HepG2 (cell line): ENCODE measurements around the gene ARGLU1. TPM values are rescaled to one million over a fixed set of nuclear protein-coding genes. Genes with fewer than 3 reads are reported as not detected.

ENCODE experiments used
- ATAC-seq: fragments of 200-7000 bp; cut with Tn5 transposase; 3 replicates; pipeline ENCODE4 v1.9.1; 2020; ENCODE audit warnings: mild to moderate bottlenecking, moderate library complexity
- BruUV-seq: library from RNA; stranded (reverse); fragments of 400-500 nt; replicated peaks from 2 replicates; lab custom pipeline; 2021; lab: Mats Ljungman, UMichigan
- CTCF ChIA-PET: fragments of 300-600 bp; formaldehyde crosslinking; extraction: SDS; loops from one replicate; lab custom pipeline; 2021; ENCODE audit warnings: low total read pairs, inconsistent platforms, low intra/inter-chr PET ratio; lab: Yijun Ruan, JAX
- POLR2A ChIA-PET: fragments of 350-600 bp; sonication (Branson Sonifier 250); formaldehyde crosslinking; loops from one replicate; lab custom pipeline; 2020; ENCODE audit warnings: antibody characterized with exemption, inconsistent platforms; lab: Yijun Ruan, JAX
- DNase-seq: peaks from one replicate; pipeline ENCODE4 v3.0.0-alpha.2; 2015; ENCODE audit warnings: low spot score
- FAIRE-seq: peaks from 3 replicates; lab custom pipeline; 2011; peaks lifted over from hg19 to GRCh38; lab: Jason Lieb, UNC
- H2AFZ ChIP-seq: one replicate; pipeline ENCODE4 v1.6.1; 2011; ENCODE audit warnings: low read length, inconsistent platforms
- H3K27ac ChIP-seq: fragments of 300-600 bp; 3 replicates; pipeline ENCODE4 v1.8.0; 2011; ENCODE audit warnings: mixed run types, mild to moderate bottlenecking, mixed read lengths, low read length, inconsistent platforms; ENCODE audit not compliant: insufficient read depth; ENCODE audit errors: extremely low read length
- H3K27me3 ChIP-seq, 2 experiments: fragments of 200-600 bp in 1 of 2; 2 replicates in 1 of 2; 3 replicates in 1 of 2; pipeline versions ENCODE4 v1.6.0 to v1.8.0; 2011; ENCODE audit warnings: low read length in 2 of 2, mild to moderate bottlenecking in 2 of 2, moderate library complexity in 2 of 2, inconsistent platforms in 1 of 2; ENCODE audit not compliant: insufficient read depth in 2 of 2, control insufficient read depth in 1 of 2
- H3K36me3 ChIP-seq, 2 experiments: fragments of 200-600 bp in 1 of 2; replicated peaks in 1 of 2; 2 replicates in 1 of 2; 3 replicates in 1 of 2; pipeline versions ENCODE4 v1.5.1 to v1.8.0; 2011; ENCODE audit warnings: low read length in 2 of 2, inconsistent platforms in 1 of 2; ENCODE audit not compliant: insufficient read depth in 2 of 2, control insufficient read depth in 1 of 2
- H3K4me1 ChIP-seq: 2 replicates; pipeline ENCODE4 v1.5.1; 2012; ENCODE audit warnings: low read length, inconsistent platforms; ENCODE audit not compliant: insufficient read depth
- H3K4me2 ChIP-seq: 2 replicates; pipeline ENCODE4 v1.6.0; 2011; ENCODE audit warnings: low read depth, low read length, inconsistent platforms
- H3K4me3 ChIP-seq, 3 experiments: fragments of 200-600 bp in 1 of 3; sonication (generic), shearing (Covaris generic) in 1 of 3; replicated peaks in 1 of 3; 2 replicates each; pipeline ENCODE4 v1.5.1; 2011 to 2016; ENCODE audit warnings: low read length in 3 of 3, inconsistent platforms in 2 of 3, low read depth in 2 of 3, mild to moderate bottlenecking in 2 of 3, control low read depth in 1 of 3, mixed read lengths in 1 of 3; ENCODE audit not compliant: insufficient read depth in 1 of 3
- H3K79me2 ChIP-seq: one replicate; pipeline ENCODE4 v1.6.1; 2011; ENCODE audit warnings: low read length, inconsistent platforms; ENCODE audit not compliant: insufficient read depth
- H3K9ac ChIP-seq: 2 replicates; pipeline ENCODE4 v1.6.0; 2011; ENCODE audit warnings: mild to moderate bottlenecking, low read depth, low read length, inconsistent platforms; ENCODE audit not compliant: insufficient read depth
- H3K9me3 ChIP-seq: 2 replicates; pipeline ENCODE4 v1.5.1; 2012; ENCODE audit warnings: mild to moderate bottlenecking, low read length
- H4K20me1 ChIP-seq: 2 replicates; pipeline ENCODE4 v1.6.0; 2011; ENCODE audit warnings: inconsistent platforms, mild to moderate bottlenecking, low read length, moderate library complexity; ENCODE audit not compliant: insufficient read depth
- ATF7 ChIP-seq, 2 experiments: fragments of 450-650 bp in 1 of 2; sonication (generic) in 1 of 2; formaldehyde crosslinking in 1 of 2; IDR thresholded peaks; 2 replicates each; pipeline versions ENCODE4 v1.4.0 to v1.6.1; 2016 to 2020; ENCODE audit warnings: antibody characterized with exemption in 1 of 2, mild to moderate bottlenecking in 1 of 2, missing genetic modification reagents in 1 of 2
- EED ChIP-seq: sonication (generic); formaldehyde crosslinking; IDR thresholded peaks from 2 replicates; pipeline ENCODE4 v1.5.0; 2020; ENCODE audit warnings: mild to moderate bottlenecking, missing genetic modification reagents
- FOXP1 ChIP-seq, 2 experiments: fragments of 450-650 bp in 1 of 2; IDR thresholded peaks; 2 replicates each; pipeline ENCODE4 v1.6.1; 2017 to 2018; ENCODE audit warnings: antibody characterized with exemption in 1 of 2
- GPBP1L1 ChIP-seq: sonication (generic); formaldehyde crosslinking; IDR thresholded peaks from 2 replicates; pipeline ENCODE4 v1.5.0; 2020; ENCODE audit warnings: mild to moderate bottlenecking, missing genetic modification reagents
- ZNF101 ChIP-seq: sonication (generic); formaldehyde crosslinking; IDR thresholded peaks from 2 replicates; pipeline ENCODE4 v1.4.0; 2020; ENCODE audit warnings: mild to moderate bottlenecking, low read depth, missing genetic modification reagents, borderline replicate concordance
- ZNF17 ChIP-seq: sonication (generic); formaldehyde crosslinking; IDR thresholded peaks from 2 replicates; pipeline ENCODE4 v1.5.0; 2020; ENCODE audit warnings: mild to moderate bottlenecking, missing genetic modification reagents
- WGBS: methylation state at CpG from one replicate; pipeline ENCODE4 v1.1.6; 2017; ENCODE audit warnings: low lambda C conversion rate; 5-methylcytosine and 5-hydroxymethylcytosine counted together
- in situ Hi-C: cut with HindIII; loops from 2 replicates; pipeline ENCODE4 v1.10.0; 2017; ENCODE audit warnings: low pct_unique_long_range_greater_than_20kb; ENCODE audit not compliant: extremely low pct_ligation_motif_present
- intact Hi-C: fragments of 100-400 bp; cut with micrococcal nuclease; formaldehyde crosslinking; loops from one replicate; pipeline ENCODE4 v1.10.0; 2022; ENCODE audit not compliant: unreplicated experiment
- polyA plus RNA-seq, 8 experiments: library from polyadenylated mRNA; depleted of rRNA in 3 of 8; stranded (reverse) in 7 of 8; unstranded in 1 of 8; fragments of >200 nt; fragmentation: Illumina TruSeq in 4 of 8; extraction: Trizol in 4 of 8; gene quantifications; 2 replicates each; pipeline versions ENCODE4 v1.2.1 to v1.2.3, GENCODE V29; 2011 to 2016; ENCODE audit warnings: low read depth in 4 of 8, missing spikeins in 1 of 8, mixed read lengths in 1 of 8; ENCODE audit not compliant: insufficient read depth in 1 of 8
- total RNA-seq, 5 experiments: library from RNA; depleted of rRNA; stranded (reverse); fragments of >200 nt; fragmentation: Illumina TruSeq; extraction: Trizol; gene quantifications; 2 replicates each; pipeline ENCODE4 v1.2.3, GENCODE V29; 2016; ENCODE audit warnings: low read depth in 1 of 5
- TF ChIP-seq, protein P1 (sequence below): sonication (generic); formaldehyde crosslinking; IDR thresholded peaks from 2 replicates; pipeline ENCODE4 v1.4.0; 2020; ENCODE audit warnings: missing genetic modification reagents, borderline replicate concordance

Gene ARGLU1
- total and polyA plus RNA-seq, 2 of the 13 experiments (the other 11 are each of a cell fraction or from before 2014, with no cell fraction given) = 47.1 to 70.6 TPM

DNA sequence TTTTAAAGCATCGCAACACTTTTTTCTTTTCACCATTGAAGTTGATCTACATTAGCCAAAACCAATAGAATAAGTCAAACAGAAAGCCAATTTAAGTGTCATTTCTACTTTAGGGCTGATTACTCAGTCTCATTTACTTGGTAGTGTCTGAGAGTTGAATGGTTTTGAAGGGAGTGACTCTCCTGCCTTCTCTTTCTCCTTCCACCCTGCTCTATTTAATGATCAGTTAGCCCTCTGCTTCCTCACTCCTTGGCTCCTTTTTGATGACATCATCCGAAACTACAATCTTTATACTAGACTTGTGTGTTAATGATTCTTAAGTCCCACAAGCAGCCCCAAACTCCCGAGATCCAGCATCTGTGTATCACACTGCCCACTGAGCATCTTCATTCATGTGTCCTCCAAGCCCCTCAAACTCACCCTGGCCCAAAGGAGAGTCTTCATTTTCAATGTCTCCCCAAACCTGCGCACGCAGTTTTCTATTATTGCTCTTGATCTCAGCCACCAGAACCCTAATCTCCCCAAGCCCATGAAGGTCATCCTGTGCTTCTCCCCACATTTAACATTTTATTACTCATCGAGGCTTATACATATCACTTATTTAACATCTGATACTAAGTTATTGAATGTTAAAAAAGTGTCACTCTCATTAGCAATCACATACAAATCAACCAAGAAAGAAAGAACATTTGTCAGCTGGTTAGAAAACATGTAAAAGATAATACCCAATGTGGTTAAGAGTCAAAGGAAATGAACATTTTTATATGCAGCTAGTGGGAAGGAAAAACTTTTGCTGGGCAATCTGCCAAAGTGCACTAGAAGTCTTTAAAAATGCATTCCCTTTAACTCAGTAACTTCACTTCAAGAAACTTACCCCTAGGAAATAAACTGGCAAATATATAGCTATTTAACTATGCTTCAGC lies 32.2 kb upstream of the ARGLU1 start:
- peak; percentile 90 for TF ChIP-seq ATF7 (IDR thresholded peaks at IDR 0.05)
- TF ChIP-seq ATF7 (CRISPR knock-in tag; IDR thresholded peaks at IDR 0.05) = no peak
- TF ChIP-seq EED (CRISPR knock-in tag) = no peak
- H3K9me3 ChIP-seq = no peaks in the 10 kb centered on the region
- H4K20me1 ChIP-seq = no peaks in the 10 kb centered on the region
- no peaks in the 10 kb centered on the region for H3K36me3 ChIP-seq
- H3K4me2 ChIP-seq = no peak overlapping the region
- H2AFZ ChIP-seq = no peak overlapping the region
- DNase-seq (no peak), FAIRE-seq (no peak), ATAC-seq (no peak)
- no peaks in the 10 kb centered on the region for H3K27me3 ChIP-seq
- no TSS peak for BruUV-seq
- peaks cover 7% of the 10 kb centered on the region; the same call in 1 of the 2 replicates for H3K4me1 ChIP-seq
- ChIA-PET POLR2A (no interaction called here), CTCF (no interaction called here)
- no peak overlapping the region for H3K4me3 ChIP-seq
- no peak overlapping the region for H3K27ac ChIP-seq
- intact Hi-C loops (no loop called here), in situ Hi-C loops (no loop called here)
- WGBS = 43% methylated on average over 6 of the region's 6 CpGs
- H3K9ac ChIP-seq = no peak overlapping the region
- H3K79me2 ChIP-seq = no peaks in the 10 kb centered on the region

DNA sequence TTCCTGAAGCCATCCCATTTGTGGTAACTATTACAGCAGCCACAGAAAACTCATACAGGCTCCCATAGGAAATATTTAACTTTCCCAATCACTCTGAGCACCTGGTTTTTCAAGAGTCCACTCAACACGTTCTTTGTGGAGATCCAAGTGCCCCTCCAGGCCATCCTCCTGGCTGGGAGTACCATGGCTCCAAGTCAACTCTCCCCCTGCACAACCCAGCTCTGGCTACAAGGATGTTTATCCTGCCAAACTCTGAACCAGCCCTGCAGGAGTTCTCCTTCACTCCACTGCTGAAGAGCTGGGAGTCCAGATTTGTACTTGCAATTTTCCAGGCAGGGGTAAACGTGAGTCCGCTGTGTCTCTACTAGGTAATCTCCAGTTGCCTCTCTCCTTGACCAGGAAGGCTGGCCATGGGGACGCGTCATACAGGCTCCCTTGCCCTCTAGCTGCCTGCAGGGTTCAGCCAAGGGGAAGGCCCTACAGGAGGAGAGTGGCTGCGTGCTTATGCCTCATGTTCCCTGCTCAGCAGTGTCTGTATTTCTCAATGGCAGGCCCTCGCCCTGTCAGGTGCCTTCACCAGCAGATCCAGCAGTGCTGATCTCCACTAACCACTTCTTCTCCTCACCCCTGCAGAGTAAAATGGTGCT lies 29.9 kb upstream of the ARGLU1 start:
- H3K9ac ChIP-seq = no peak overlapping the region
- no peaks in the 10 kb centered on the region for H3K79me2 ChIP-seq
- no peaks in the 10 kb centered on the region for H3K9me3 ChIP-seq
- intact Hi-C loops = no loop called here
- DNase-seq = no peak
- no peak overlapping the region; a peak in 1 of 6 replicates for H3K4me3 ChIP-seq
- no peaks in the 10 kb centered on the region for H3K27me3 ChIP-seq
- no TSS peak for BruUV-seq
- POLR2A ChIA-PET = no interaction called here
- H3K36me3 ChIP-seq = no peaks in the 10 kb centered on the region
- CTCF ChIA-PET = no interaction called here
- in situ Hi-C loops = no loop called here
- H4K20me1 ChIP-seq = no peaks in the 10 kb centered on the region
- no peak overlapping the region for H3K27ac ChIP-seq
- peaks cover 10% of the 10 kb centered on the region for H3K4me1 ChIP-seq
- FAIRE-seq = no peak
- H2AFZ ChIP-seq = no peak overlapping the region
- no peak overlapping the region for H3K4me2 ChIP-seq
- peak; percentile 82 for ATAC-seq
- WGBS = 51% methylated on average over 4 of the region's 7 CpGs
- TF ChIP-seq FOXP1 (IDR thresholded peaks at IDR 0.05) (no peak), FOXP1 (CRISPR knock-in tag; IDR thresholded peaks at IDR 0.05) (no peak), ZNF17 (CRISPR knock-in tag) (no peak), GPBP1L1 (CRISPR knock-in tag) (no peak), ZNF101 (no peak)
- TF ChIP-seq, protein P1, sequence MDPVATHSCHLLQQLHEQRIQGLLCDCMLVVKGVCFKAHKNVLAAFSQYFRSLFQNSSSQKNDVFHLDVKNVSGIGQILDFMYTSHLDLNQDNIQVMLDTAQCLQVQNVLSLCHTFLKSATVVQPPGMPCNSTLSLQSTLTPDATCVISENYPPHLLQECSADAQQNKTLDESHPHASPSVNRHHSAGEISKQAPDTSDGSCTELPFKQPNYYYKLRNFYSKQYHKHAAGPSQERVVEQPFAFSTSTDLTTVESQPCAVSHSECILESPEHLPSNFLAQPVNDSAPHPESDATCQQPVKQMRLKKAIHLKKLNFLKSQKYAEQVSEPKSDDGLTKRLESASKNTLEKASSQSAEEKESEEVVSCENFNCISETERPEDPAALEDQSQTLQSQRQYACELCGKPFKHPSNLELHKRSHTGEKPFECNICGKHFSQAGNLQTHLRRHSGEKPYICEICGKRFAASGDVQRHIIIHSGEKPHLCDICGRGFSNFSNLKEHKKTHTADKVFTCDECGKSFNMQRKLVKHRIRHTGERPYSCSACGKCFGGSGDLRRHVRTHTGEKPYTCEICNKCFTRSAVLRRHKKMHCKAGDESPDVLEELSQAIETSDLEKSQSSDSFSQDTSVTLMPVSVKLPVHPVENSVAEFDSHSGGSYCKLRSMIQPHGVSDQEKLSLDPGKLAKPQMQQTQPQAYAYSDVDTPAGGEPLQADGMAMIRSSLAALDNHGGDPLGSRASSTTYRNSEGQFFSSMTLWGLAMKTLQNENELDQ (CRISPR knock-in tag) = no peak
